Neural cell (in vitro differentiated cells): ENCODE results near the gene MAJIN.

Experiments
- EP300 ChIP-seq: fragments of 450-650 bp; conservative IDR thresholded peaks from 2 replicates; pipeline ENCODE4 v1.6.1; 2014; ENCODE audit warnings: antibody characterized with exemption, mild to moderate bottlenecking, moderate library complexity; ENCODE audit not compliant: poor library complexity, severe bottlenecking
- EZH2 ChIP-seq: fragments of 200-600, 300-800 bp; shearing (Covaris generic), sonication (generic); IDR thresholded peaks from 2 replicates; pipeline ENCODE4 v1.6.1; 2014; ENCODE audit warnings: antibody characterized with exemption, low read length, borderline replicate concordance, mild to moderate bottlenecking; ENCODE audit not compliant: insufficient read depth, poor library complexity, severe bottlenecking
- MXI1 ChIP-seq: fragments of 450-650 bp; conservative IDR thresholded peaks from 2 replicates; pipeline ENCODE4 v1.6.1; 2014; ENCODE audit warnings: antibody characterized with exemption, mild to moderate bottlenecking; ENCODE audit not compliant: poor library complexity, severe bottlenecking
- POLR2AphosphoS5 ChIP-seq: IDR thresholded peaks from 2 replicates; pipeline ENCODE4 v1.6.1; 2012
- RAD21 ChIP-seq: fragments of 450-650 bp; conservative IDR thresholded peaks from 2 replicates; pipeline ENCODE4 v1.6.1; 2014; ENCODE audit warnings: antibody characterized with exemption, mild to moderate bottlenecking, moderate library complexity
- TF ChIP-seq, protein P1 (sequence below): IDR thresholded peaks from 2 replicates; pipeline ENCODE4 v1.6.1; 2012; ENCODE audit warnings: borderline replicate concordance
- TF ChIP-seq, protein P2 (sequence below): fragments of 450-650 bp; IDR thresholded peaks from 2 replicates; pipeline ENCODE4 v1.5.1; 2014; ENCODE audit warnings: antibody characterized with exemption, mild to moderate bottlenecking, moderate library complexity; ENCODE audit not compliant: poor library complexity, severe bottlenecking

DNA sequence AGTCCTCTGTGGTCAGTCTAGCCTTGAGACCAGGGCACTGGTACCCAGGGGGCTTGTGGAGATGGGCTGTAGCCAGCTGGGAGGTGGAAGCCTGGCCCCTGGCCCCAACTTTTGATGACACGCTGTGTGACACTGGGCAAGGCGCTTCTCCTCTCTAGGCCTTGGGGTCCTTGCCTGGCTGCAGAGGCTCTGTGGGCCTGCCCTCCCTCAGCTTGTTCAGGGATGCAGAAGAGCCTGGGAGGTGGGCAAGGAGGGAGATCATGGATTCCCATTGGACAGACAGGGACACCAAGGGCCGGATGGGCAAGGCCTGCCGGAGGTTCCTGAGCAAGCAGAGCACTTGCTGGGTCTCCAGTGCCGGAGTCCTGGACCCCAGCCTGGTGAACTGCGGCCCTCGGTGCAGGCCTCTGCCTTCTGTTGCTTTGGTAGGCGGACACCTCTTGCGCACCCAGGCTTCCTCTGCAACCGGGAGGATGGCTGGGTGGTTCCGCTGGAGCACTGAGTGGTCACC lies 48.7 kb downstream of the MAJIN start:
- TF ChIP-seq EP300 (no peak), MXI1 (no peak), RAD21 (no peak), POLR2AphosphoS5 (no peak), EZH2 (no peak)
- TF ChIP-seq, protein P1, sequence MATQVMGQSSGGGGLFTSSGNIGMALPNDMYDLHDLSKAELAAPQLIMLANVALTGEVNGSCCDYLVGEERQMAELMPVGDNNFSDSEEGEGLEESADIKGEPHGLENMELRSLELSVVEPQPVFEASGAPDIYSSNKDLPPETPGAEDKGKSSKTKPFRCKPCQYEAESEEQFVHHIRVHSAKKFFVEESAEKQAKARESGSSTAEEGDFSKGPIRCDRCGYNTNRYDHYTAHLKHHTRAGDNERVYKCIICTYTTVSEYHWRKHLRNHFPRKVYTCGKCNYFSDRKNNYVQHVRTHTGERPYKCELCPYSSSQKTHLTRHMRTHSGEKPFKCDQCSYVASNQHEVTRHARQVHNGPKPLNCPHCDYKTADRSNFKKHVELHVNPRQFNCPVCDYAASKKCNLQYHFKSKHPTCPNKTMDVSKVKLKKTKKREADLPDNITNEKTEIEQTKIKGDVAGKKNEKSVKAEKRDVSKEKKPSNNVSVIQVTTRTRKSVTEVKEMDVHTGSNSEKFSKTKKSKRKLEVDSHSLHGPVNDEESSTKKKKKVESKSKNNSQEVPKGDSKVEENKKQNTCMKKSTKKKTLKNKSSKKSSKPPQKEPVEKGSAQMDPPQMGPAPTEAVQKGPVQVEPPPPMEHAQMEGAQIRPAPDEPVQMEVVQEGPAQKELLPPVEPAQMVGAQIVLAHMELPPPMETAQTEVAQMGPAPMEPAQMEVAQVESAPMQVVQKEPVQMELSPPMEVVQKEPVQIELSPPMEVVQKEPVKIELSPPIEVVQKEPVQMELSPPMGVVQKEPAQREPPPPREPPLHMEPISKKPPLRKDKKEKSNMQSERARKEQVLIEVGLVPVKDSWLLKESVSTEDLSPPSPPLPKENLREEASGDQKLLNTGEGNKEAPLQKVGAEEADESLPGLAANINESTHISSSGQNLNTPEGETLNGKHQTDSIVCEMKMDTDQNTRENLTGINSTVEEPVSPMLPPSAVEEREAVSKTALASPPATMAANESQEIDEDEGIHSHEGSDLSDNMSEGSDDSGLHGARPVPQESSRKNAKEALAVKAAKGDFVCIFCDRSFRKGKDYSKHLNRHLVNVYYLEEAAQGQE = no peak
- TF ChIP-seq, protein P2, sequence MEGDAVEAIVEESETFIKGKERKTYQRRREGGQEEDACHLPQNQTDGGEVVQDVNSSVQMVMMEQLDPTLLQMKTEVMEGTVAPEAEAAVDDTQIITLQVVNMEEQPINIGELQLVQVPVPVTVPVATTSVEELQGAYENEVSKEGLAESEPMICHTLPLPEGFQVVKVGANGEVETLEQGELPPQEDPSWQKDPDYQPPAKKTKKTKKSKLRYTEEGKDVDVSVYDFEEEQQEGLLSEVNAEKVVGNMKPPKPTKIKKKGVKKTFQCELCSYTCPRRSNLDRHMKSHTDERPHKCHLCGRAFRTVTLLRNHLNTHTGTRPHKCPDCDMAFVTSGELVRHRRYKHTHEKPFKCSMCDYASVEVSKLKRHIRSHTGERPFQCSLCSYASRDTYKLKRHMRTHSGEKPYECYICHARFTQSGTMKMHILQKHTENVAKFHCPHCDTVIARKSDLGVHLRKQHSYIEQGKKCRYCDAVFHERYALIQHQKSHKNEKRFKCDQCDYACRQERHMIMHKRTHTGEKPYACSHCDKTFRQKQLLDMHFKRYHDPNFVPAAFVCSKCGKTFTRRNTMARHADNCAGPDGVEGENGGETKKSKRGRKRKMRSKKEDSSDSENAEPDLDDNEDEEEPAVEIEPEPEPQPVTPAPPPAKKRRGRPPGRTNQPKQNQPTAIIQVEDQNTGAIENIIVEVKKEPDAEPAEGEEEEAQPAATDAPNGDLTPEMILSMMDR = no peak
